Measurements from ENCODE around the gene ROR1.

ROR1 gene

DNA sequence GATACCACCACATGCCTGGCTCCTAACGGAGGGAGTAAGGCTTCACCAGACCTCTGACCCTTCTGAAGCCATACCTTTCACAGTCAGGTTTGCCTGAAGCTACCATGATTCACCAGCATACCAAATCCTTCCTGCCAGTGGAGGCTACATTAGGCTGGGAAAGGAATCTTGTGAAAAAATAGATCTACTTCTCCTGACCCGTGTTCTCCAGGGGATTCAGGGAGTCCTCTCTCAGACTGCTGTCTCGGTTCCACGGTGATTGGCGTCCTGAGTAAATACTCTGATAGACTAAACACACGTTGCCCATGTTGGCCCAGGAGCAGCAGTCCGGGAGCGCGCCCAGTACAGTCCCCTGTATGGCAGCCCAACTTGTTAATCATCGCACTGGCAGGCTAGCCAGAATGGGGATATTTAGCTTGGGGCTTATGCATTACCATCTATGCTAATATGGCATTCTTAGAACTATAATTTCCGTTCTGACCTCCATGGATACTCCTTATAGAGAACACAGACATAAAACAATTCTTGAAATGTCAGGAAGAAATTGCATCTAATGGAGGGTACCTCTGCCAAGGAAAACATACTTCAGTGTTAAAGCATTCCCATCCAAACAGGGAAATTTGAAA, 173.2 kb downstream of the ROR1 start:
- no peak for DNase-seq

DNA sequence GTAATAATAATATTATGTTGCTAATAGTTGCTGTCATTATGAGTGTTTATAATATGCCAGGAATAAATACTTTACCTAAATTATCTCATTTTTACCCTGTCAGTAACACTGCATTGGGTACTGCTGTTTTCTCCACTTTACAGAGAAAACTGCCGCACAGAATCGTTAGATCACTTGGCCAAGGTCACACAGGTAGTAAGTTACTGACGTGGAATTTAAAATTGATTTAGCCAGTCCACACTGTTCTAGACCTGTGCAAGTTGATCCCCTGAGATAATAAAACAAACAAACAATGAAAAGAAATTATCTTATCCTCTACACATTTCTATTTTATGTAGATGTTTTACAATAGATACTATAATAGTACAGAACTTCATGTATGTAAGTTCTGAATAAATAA, 174.1 kb downstream of the ROR1 start:
- no peak for DNase-seq

DNA sequence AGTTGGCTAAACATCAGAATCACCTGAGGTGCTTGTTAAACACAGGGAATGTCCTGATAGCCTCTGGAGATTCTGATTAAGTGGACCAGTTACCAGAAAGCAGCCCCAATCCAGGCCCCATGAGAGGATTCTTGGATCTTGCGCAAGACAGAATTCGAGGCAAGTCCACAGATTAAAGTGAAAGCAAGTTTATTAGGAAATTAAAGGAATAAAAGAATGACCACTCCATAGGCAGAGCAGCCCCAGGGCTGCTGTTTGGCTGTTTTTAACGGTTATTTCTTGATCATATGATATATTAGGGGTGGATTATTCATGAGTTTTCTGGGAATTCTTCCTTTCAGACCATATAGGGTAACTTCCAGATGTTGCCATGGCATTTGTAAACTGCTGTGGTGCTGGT, 176.2 kb downstream of the ROR1 start:
- no peak for DNase-seq

DNA sequence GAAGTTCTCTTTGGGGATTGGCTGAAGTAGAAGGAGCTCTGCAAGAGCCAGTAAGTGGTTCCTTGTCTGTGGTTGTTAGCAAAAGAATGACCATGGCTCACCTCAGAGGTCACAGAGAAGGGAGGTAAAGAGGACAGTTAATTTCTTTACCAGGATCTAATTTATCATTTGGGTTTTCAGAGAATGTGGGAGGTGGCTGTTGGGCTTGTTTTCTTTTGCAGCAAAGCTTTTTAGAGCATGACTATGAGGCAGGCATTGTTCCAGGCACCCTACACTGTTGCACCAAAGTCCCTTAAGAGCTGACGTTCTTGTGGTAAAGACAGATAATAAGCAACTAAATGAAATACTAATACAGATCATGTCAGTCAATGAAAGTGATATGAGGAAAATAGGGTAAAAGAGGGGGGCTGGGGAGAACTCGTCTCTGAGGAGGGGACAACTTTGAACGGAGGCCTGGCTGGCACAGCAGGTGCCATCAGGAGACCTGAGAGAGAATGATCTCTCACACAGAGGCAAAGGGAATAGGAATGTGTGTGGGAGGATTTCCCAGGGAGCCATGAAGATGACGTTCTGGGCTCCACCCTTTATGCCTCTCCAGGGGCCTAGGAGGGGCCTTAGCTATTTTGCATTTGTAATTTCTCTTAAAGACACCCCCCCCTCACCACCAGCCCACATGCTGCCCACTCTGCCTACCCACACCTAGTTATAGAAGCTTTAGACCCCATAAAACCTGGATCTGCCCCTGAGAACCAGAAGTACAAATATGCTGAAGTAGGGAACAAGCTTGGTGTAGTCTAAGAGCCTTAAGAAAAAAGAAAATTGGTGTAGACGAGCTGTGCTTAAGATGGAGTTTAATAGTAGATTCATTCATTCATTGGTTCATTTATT, 177.5 kb downstream of the ROR1 start:
- no peak for DNase-seq

DNA sequence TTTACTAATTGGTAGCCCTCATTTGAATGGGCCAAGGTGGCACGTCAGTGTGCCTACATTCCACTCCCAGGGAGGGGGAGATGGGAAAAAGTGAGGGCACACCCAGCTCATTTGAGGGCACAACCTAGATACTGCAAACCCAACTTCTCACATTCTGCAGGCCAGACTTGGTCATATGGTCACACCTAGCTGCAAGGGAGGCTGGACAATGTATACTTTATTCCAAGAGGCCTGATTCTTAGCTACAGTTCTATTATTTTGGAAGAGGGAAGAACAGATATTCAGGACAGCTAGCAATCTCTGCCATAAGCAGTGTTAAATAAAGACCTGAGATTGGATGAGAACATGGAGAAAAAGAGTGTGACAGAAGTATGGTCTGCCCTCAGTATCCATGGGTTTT, 180.4 kb downstream of the ROR1 start:
- DNase-seq, result no peak

DNA sequence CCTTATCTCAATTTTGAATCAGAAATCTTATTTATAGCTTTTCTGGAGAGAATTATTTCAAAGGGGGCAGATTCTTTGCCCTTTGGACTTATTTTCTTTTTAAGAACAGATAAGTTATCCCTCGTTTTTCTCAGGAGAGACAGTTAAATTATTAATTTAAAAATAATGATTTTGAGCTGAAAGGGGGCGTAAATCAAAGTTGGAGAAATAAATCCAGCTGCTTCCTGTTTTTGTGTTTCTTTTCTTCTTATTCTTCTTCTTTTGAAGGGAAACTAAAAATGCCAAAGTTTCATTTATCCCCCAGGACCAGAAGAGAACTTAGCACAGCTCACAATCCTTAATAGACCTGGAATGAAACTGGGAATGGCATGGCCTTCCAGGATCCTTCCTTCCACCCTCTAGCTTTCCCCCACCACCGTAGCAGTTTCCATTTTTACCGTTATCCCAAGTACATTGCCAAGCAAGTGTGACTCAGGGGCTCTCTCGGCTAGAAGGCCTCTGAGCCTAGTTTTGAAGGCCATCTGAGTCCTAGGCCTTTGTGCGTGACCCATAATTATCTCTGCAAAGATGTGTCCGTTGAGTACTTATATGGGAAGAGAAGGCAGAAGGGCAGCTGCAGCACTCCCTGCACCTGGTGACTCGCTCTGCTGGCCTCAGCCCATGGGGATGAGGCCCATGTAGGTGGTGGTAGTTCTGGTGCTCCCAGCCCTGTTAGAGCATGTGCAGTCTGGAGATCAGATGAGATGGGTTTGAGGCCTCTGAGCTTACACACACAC, 181.7 kb downstream of the ROR1 start:
- no peak for DNase-seq

DNA sequence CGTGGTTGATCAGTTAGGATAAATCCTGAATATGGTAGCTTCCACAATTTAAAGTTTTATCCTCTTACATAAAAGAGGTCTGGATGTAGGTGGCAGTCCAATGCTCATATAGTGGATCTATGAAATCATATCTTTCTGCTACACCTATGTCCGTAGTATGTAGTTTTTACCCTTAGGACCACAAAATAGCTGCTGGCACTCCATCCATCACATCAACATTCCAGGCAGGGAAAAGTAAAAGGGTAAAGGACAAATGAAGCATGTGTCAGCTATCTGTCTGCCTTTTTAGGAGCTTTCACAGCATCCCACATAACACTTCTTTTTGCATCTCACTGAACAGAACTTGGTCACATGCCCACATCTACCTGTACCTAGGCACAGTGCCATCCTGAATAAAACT, 184.7 kb downstream of the ROR1 start:
- no peak for DNase-seq

DNA sequence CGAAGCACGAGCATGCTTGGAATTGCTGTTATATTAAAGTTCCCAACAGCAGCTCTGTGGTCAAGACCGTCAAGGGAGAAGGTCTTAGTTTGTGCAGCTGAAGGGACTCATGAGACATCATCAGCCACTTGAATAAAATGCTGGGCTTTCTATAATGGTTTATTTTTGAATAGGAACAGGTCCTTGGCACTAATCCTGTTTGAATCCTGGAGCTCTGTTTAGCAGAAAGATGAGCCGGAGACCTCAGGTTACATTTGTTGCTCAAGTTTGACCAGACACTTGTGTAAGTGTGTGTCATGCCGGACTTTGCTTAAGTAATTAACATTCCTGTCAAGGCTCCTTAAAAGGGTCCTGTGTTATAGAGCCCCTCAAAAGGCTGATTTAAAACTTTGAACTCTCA, 186.5 kb downstream of the ROR1 start:
- no peak for DNase-seq

DNA sequence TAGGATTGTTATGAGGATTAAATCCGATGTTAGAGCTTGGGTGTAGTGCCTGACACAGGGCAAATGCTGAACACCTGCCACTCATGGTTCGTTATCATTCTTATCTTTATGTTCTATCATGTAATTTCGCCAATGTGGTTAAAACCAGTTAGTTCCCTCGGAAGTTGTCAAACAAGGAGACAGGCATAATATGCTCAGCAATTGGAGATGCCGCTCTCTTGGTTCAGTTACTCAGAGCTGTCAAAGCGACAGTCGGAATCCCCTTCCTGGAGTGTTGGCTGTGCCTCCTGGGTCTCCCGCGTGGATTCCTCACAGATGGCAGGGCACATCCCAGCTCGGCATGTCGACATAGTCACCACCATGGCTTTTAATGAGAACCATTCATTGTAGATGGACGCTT, 192.2 kb downstream of the ROR1 start:
- DNase-seq, result peak; percentile 49

DNA sequence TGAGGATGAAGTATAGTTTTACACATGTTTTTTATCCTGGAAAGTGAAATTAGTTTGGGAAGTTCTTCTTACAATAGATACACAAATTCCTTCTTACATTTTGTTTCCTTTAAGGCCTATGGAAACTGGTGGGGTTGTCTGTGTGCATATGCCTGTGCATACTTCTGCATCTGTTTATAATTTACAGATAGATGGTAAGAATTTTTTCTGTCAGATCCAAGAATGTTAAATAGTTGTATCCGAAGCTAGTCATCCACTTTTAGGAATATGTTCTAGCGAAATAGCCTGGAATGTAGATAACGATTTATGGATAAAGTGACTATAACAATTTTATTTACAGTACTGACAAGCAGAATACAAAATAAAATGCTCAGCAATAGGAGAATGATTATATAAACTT, 194.1 kb downstream of the ROR1 start:
- DNase-seq, result no peak

DNA sequence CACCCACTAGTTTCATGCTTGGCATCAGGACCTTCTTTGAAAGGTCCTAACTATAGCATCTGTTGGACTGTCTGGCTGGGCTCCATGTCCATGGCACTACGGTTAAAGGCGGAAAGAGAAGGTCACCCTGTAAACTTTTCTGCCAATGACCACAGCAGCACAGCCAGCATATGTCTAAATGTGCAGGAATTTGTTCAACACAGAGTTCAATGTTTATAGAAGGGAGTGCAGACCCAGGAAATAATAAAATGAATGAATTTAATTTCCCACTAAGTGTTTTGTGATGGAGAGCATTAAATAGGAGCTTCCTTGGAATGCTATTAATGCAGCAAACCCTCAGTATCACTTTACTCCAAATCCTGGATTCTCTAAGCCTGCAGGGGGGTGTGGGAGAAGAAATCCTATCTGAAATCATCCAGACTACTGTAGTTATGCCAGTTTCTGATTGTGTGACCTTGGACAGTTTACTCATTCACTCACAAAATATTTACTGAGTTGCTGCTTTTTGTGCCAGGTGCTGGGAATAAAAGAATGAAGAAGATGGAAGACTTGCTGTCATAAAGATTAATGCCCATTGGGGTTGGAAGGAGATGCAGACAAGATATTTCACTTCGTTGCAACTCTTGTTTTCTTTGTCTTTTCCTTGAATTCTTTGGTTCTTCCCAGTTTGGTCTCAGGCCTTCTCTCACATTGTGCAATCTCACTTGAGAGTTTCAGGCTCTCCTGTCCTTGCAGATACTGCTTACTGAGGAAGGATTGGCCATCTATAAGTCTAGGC, 195.0 kb downstream of the ROR1 start:
- no peak for DNase-seq

DNA sequence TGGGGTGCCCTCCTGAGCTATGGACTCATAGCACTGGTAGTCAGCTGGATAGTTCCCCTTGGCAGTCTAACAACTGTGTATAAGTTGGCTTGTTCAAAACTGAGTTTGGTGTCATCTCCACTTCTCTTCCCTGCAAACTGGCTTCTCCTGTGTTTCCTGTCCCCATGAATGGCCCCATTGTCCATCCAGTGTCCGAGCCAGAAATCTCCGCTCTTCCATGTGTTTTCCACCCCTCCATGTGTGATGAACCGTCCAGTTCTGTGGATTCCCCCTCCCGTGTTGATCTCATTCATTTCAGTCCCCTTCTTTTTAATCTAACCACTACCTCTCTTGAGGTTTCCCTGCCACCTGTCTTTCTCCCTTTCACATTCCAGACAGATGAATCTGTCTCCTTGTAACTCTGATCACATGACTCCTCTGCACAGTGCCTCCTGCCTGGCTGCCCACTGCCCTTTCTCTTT, 195.7 kb downstream of the ROR1 start:
- no peak for DNase-seq

DNA sequence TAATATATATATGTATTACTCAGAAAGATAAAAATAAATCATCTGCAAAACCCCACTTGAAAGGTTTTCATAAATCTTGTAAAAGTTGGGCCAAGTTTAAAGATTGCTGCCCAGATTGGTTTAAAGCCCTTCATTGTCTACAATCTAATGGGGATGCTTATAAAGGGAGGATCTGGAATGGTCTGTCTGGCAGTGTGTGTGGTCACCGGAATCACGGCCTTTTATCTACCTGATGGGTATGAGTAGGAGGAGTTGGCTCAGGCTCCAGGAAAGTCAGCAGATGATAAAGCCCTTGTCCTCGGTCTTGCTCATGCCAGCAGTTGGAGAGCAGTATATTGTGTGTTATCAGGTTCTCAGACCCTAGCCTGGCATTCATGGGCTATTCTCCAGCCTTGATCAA, 197.7 kb downstream of the ROR1 start:
- no peak for DNase-seq

DNA sequence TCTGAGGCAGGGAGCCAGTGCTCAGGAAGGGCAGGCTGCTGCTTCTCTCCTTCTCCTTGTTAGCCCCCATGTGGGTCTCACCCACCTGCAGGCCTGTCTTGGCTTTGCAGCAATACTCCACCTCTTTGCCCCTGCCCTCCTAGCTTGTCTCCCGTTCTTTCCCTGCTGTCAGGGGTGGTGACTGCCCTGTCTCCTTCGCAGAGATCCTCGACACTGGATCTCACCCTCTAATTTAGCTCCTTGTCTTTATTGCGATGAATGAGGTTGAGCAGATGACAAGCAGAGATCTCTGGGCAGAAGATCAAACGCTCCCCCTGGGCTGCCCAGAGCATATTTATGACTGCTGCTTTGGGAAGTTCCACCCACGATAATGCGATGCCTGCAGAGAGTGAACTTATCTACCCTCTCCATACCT, 199.2 kb downstream of the ROR1 start:
- DNase-seq, result no peak

DNA sequence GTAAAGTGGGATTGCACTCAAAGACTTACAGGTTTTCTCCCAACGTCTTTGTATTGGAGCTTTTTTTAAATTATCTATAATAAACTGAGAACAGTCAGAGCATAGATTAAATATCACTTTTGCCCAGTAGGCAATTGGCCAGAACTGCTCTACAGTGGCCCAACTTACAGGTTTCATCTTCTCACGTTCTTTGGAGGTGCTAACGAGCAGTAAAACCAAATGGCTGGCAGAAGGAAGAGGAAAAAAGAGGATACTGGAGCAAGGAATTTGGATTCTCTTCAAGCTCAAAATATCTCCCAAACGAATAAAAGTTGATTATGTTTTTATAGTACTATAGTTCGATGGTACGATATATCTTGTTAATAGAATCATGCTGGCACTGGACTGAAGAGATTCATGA, 201.1 kb downstream of the ROR1 start:
- no peak for DNase-seq

DNA sequence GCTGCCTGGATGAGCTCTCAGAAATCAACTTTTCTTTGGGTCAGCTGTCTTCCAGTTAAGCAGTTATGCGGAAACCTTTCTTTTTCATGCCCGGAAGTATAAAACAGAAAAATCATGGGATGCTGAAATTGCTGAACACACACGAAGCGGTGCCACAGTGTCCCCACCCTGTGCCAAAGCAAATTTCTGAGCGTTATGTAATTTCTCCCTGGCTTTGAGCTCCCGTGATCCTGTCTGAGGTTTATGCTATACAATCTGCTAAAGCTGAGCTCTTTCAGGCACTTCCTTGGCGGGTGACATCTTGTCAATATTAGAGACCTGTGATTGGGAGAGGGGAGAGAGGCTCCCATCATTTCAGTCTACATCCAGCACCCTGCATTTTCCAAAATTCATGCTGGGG, 201.7 kb downstream of the ROR1 start:
- no peak for DNase-seq

DNA sequence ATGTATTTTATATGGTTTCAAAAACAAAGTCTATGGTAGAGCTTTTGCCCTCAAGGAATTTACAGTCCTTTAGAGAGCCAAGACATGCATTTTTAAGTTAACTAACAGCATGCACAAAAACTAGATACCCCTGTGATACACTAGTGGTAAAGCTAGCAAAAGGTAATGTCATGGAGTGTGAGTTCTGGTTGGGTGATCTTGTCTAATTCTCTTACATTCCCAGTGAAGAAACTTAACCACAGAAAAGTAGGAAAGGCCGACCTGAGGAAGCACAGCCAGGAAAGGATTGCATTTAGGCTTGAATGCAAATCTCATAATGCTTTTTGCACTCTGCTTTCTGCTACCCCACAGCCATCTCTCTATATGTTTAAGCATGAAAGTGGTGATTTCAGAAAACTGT, 202.2 kb downstream of the ROR1 start:
- DNase-seq, result no peak

DNA sequence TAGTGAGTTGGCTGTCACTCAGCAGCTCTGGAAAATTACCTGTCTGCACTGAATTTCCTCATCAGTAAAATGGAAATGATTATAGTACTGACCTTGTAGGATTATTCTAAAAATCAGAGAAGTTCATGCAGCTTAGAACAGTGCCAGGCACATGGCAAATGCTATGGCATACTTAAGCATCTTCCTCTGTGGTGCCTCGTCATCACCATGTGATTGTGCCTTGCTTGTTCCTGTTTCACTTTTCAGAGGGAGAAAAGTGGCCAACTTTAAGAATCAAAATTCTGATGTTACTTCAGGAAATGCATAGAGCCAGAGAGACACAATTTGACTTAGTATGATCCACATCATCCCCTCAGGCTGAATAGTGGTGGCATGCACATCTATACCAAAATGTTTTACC, 203.6 kb downstream of the ROR1 start:
- DNase-seq, result no peak

DNA sequence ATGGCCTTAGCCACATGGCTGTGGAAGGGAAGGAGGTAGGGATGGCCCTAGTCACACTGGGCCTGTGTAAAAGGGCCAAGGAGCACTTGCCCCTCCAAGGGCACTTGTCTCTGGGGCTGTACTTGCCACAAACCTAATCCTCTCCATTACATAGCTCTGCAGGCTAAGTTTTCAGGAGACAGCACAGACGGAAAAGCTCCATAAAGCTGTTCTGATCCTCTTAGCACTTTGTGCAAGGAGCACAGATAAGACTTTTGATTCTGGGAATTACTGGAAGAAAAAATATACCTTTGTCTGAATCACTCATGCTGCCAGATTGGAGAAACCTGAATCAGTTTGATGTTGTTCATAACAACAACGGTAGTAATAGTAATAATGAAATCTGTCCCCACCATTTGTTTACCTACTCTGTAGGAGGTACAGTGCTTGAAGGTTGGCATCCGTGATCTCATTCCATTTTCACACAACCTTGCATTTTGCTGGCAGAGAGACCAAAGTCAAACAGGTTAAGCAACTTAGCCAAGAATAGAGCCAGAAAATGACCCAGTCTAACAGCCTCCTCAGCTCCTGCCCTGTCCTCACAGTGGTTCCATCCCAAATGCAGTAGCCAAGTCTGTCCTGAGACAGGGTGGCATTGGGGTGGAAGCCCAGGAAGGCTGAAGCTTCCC, 207.1 kb downstream of the ROR1 start:
- no peak for DNase-seq

DNA sequence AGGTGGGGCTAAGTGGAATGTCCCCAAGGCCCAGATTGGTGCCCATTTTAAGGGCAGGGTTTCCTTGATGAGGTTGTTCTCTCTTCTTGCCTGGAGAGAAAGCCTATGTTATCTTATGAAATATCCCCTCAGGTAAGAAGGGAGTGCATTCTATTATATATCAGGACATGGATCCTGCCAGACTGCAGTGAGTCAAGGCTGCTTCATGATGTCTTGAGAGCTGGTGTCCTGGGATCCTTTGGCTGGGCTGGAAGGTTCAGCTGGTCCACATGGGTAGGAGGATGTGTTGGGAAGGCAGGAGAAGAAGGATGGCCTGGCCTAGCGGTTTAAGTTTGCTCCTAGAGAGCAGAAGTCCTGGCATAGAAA, 207.6 kb downstream of the ROR1 start:
- DNase-seq, result no peak

DNA sequence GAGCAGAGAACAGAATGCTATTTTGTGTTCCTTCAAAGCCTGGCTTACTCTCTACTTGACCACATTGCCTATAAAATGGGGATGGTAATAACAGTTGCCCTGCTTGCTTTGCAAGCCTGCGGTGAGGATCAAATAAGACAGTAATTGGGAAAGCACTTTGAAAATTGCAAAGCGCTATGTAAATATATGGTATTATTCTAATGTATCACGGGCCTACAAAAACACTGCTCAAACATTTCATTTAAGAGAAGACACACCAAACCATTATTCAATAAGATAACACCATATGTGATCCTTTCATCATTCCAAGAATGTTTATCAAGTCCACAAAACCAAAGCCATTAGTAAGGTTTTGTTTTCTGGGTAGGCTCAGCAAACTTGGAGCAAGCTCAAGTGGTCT, 208.4 kb downstream of the ROR1 start:
- no peak for DNase-seq
